ENCODE data around the gene SAP25.

GRCh38 chr7:100556541-100556940 is 17.2 kb downstream of the SAP25 start:
- TF ChIP-seq POLR2A (IDR thresholded peaks at IDR 0.05), result no peak
- TF ChIP-seq CTCF (IDR thresholded peaks at IDR 0.05), result no peak

Measured in prostate gland (tissue), 2 donors.